OCI-LY1 (cell line): ENCODE data around the gene RTKN2.

Source experiments
- H2AFZ ChIP-seq: fragments of 200-600 bp; sonication (generic), shearing (Covaris generic); 2 replicates; pipeline ENCODE4 v1.6.0; 2014; ENCODE audit warnings: antibody characterized with exemption, mild to moderate bottlenecking, low read length
- H3F3A ChIP-seq: fragments of 200-600 bp; sonication (generic), shearing (Covaris generic); 2 replicates; pipeline ENCODE4 v1.6.0; 2014; ENCODE audit warnings: mild to moderate bottlenecking, antibody characterized with exemption, low read length, moderate library complexity; ENCODE audit not compliant: insufficient read depth
- H3K27ac ChIP-seq: fragments of 200-600 bp; sonication (generic); 2 replicates; pipeline ENCODE4 v1.5.1; 2014; ENCODE audit warnings: low read length, mixed run types, mild to moderate bottlenecking, low read depth; ENCODE audit not compliant: poor library complexity, severe bottlenecking
- H3K27me3 ChIP-seq: fragments of 200-600 bp; sonication (generic); 2 replicates; pipeline ENCODE4 v1.6.0; 2014; ENCODE audit warnings: antibody characterized with exemption, mild to moderate bottlenecking, low read length, moderate library complexity; ENCODE audit not compliant: insufficient read depth
- H3K36me3 ChIP-seq: fragments of 200-600 bp; sonication (generic); 2 replicates; pipeline ENCODE4 v1.6.1; 2014; ENCODE audit warnings: mild to moderate bottlenecking, antibody characterized with exemption, low read length, moderate library complexity, mixed read lengths; ENCODE audit not compliant: insufficient read depth
- H3K4me1 ChIP-seq: fragments of 200-600 bp; sonication (generic); 2 replicates; pipeline ENCODE4 v1.5.1; 2014; ENCODE audit warnings: mild to moderate bottlenecking, low read length, moderate library complexity; ENCODE audit not compliant: insufficient read depth, severe bottlenecking
- H3K4me2 ChIP-seq: fragments of 200-600 bp; sonication (generic), shearing (Covaris generic); 2 replicates; pipeline ENCODE4 v1.6.1; 2014; ENCODE audit warnings: low read length
- H3K4me3 ChIP-seq: fragments of 200-600 bp; sonication (generic); 2 replicates; pipeline ENCODE4 v1.5.1; 2014; ENCODE audit warnings: low read length, low read depth, mild to moderate bottlenecking, mixed read lengths; ENCODE audit not compliant: poor library complexity, severe bottlenecking
- H3K79me2 ChIP-seq: fragments of 200-600 bp; shearing (Covaris generic); 2 replicates; pipeline ENCODE4 v1.6.1; 2016; ENCODE audit warnings: mixed run types, low read length, mixed read lengths; ENCODE audit not compliant: insufficient read depth
- H3K9ac ChIP-seq: fragments of 200-600 bp; sonication (generic), shearing (Covaris generic); 2 replicates; pipeline ENCODE4 v1.6.1; 2014; ENCODE audit warnings: mild to moderate bottlenecking, low read length, mixed read lengths
- H3K9me2 ChIP-seq: fragments of 200-600 bp; sonication (generic), shearing (Covaris generic); 2 replicates; pipeline ENCODE4 v1.6.1; 2014; ENCODE audit warnings: low read depth, mild to moderate bottlenecking, low read length, mixed read lengths
- H3K9me3 ChIP-seq: fragments of 200-600 bp; shearing (Covaris generic); 2 replicates; pipeline ENCODE4 v1.6.1; 2014; ENCODE audit warnings: low read length, mixed read lengths
- H4K20me1 ChIP-seq: fragments of 200-600 bp; sonication (generic), shearing (Covaris generic); 2 replicates; pipeline ENCODE4 v1.6.0; 2016; ENCODE audit warnings: mild to moderate bottlenecking, low read length; ENCODE audit not compliant: insufficient read depth
- CTCF ChIP-seq: fragments of 200-600 bp; sonication (generic), shearing (Covaris generic); IDR thresholded peaks from 2 replicates; pipeline ENCODE4 v1.5.1; 2017; ENCODE audit warnings: mild to moderate bottlenecking, antibody characterized with exemption, low read length, moderate library complexity, mixed read lengths
- EZH2 ChIP-seq: fragments of 200-600 bp; sonication (generic), shearing (Covaris generic); IDR thresholded peaks from 2 replicates; pipeline ENCODE4 v1.8.0; 2017; ENCODE audit warnings: borderline replicate concordance, mixed run types, mild to moderate bottlenecking, antibody characterized with exemption, low read length, moderate library complexity, mixed read lengths

Gene RTKN2

DNA sequence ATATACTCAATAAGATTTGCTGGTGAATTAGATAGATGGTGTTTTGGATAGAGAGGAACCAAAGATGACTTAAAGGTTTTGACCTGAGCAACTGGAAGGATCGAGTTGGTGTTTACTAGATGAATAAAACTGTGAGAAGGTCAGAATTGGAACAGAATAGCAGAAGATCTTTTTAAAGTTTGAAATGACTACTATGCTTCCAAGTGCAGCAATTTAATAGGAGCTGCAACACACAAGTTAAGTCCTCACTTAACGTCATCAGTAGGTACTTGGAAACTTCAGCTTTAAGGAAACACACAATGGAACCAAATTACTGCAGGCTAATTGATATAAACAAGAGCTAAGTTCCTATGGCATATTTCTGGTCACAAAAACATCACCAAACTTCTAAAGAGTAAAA, 86.5 kb downstream of the RTKN2 start:
- Histone ChIP-seq H3F3A (no peaks in the 10 kb centered on the region), H2AFZ (no peak overlapping the region), H3K36me3 (no peaks in the 10 kb centered on the region), H3K9me3 (no peaks in the 10 kb centered on the region), H3K4me2 (no peak overlapping the region), H3K9me2 (no peaks in the 10 kb centered on the region), H3K9ac (no peak overlapping the region), H3K27ac (no peak overlapping the region), H3K4me1 (peaks cover 18% of the 10 kb centered on the region), H3K4me3 (no peak overlapping the region), H3K27me3 (no peaks in the 10 kb centered on the region), H4K20me1 (no peaks in the 10 kb centered on the region), H3K79me2 (no peaks in the 10 kb centered on the region)
- TF ChIP-seq EZH2 (no peak), CTCF (no peak)

GRCh38 chr10:62180677-62181076, 88.0 kb downstream of the RTKN2 start:
- no peak overlapping the region for H3K9ac ChIP-seq
- no peaks in the 10 kb centered on the region for H3K36me3 ChIP-seq
- no peaks in the 10 kb centered on the region for H4K20me1 ChIP-seq
- H3K4me2 ChIP-seq = no peak overlapping the region
- no peaks in the 10 kb centered on the region for H3K79me2 ChIP-seq
- no peak overlapping the region for H3K27ac ChIP-seq
- H3F3A ChIP-seq = no peaks in the 10 kb centered on the region
- no peak overlapping the region for H3K4me3 ChIP-seq
- no peak overlapping the region for H2AFZ ChIP-seq
- H3K4me1 ChIP-seq = peaks cover 9% of the 10 kb centered on the region
- no peaks in the 10 kb centered on the region for H3K9me2 ChIP-seq
- no peaks in the 10 kb centered on the region for H3K9me3 ChIP-seq
- TF ChIP-seq CTCF (no peak), EZH2 (no peak)
- no peaks in the 10 kb centered on the region for H3K27me3 ChIP-seq

DNA sequence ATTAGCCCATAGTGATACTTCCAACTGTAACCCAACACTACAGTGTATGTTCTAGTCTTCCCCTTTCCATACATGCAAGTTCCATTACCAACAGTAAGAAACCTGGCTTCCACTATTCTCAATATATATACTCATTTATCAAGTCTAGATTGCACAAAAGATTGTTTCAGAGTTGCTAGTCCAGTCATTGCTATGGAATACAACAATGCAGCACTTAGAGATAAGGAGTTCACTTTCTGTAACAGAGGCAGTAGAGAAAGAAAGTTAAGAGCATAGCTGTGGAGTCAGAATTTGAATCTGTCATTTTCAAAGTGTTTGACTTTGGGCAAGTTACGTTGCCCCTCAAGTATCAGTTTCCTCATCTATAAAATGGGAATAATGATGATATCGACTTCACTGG, 90.1 kb downstream of the RTKN2 start:
- Histone ChIP-seq H3K9ac (no peak overlapping the region), H3K27ac (no peak overlapping the region), H3K79me2 (no peaks in the 10 kb centered on the region), H3K9me2 (no peaks in the 10 kb centered on the region), H3K4me1 (peaks cover 3% of the 10 kb centered on the region), H3K27me3 (no peaks in the 10 kb centered on the region), H2AFZ (no peak overlapping the region), H4K20me1 (no peaks in the 10 kb centered on the region), H3F3A (no peaks in the 10 kb centered on the region), H3K36me3 (no peaks in the 10 kb centered on the region), H3K4me2 (no peak overlapping the region), H3K4me3 (no peak overlapping the region), H3K9me3 (no peaks in the 10 kb centered on the region)
- TF ChIP-seq EZH2 = no peak
- TF ChIP-seq CTCF = no peak
